ENCODE data around the gene DIABLO.

Gene DIABLO

GRCh38 chr12:122171399-122171798 is 54.5 kb downstream of the DIABLO start:
- no peak for TF ChIP-seq CTCF (IDR thresholded peaks at IDR 0.05; ENCODE audit: low read depth, low read length)
- H3K9me3 ChIP-seq: no peaks in the 10 kb centered on the region; the same call in 1 of the 2 replicates
- no peak for DNase-seq
- H3K4me1 ChIP-seq: no peaks in the 10 kb centered on the region
- no peaks in the 10 kb centered on the region for H3K36me3 ChIP-seq
- no peaks in the 10 kb centered on the region for H3K27me3 ChIP-seq
- no peak overlapping the region for H3K4me3 ChIP-seq (ENCODE audit: low read depth, low read length)

- Histone ChIP-seq H3K4me3 (ENCODE audit: low read depth, low read length) (no peak overlapping the region), H3K9me3 (no peaks in the 10 kb centered on the region; the same call in 1 of the 2 replicates), H3K27me3 (no peaks in the 10 kb centered on the region), H3K36me3 (no peaks in the 10 kb centered on the region), H3K4me1 (no peaks in the 10 kb centered on the region)
- TF ChIP-seq CTCF (IDR thresholded peaks at IDR 0.05; ENCODE audit: low read depth, low read length): no peak
- DNase-seq: no peak
Measured at GRCh38 chr12:122168492-122168891, 57.4 kb downstream of the DIABLO start.

- no peak for TF ChIP-seq CTCF (IDR thresholded peaks at IDR 0.05; ENCODE audit: low read depth, low read length)
- H3K27me3 ChIP-seq: no peaks in the 10 kb centered on the region
- no peak for DNase-seq
- H3K4me3 ChIP-seq (ENCODE audit: low read depth, low read length): no peak overlapping the region
- H3K9me3 ChIP-seq: no peaks in the 10 kb centered on the region; the same call in 1 of the 2 replicates
- H3K36me3 ChIP-seq: no peaks in the 10 kb centered on the region
- no peaks in the 10 kb centered on the region for H3K4me1 ChIP-seq
Measured at GRCh38 chr12:122167356-122167925, 58.4 kb downstream of the DIABLO start.

GRCh38 chr12:122166422-122167349 is 59.2 kb downstream of the DIABLO start:
- H3K4me3 ChIP-seq (ENCODE audit: low read depth, low read length): no peak overlapping the region
- DNase-seq: no peak
- H3K27me3 ChIP-seq: no peaks in the 10 kb centered on the region
- no peaks in the 10 kb centered on the region for H3K36me3 ChIP-seq
- H3K4me1 ChIP-seq: no peaks in the 10 kb centered on the region
- no peak for TF ChIP-seq CTCF (IDR thresholded peaks at IDR 0.05; ENCODE audit: low read depth, low read length)
- no peaks in the 10 kb centered on the region; the same call in 1 of the 2 replicates for H3K9me3 ChIP-seq

- DNase-seq: no peak
- no peak for TF ChIP-seq CTCF (IDR thresholded peaks at IDR 0.05; ENCODE audit: low read depth, low read length)
- H3K36me3 ChIP-seq: no peaks in the 10 kb centered on the region
- no peaks in the 10 kb centered on the region for H3K4me1 ChIP-seq
- no peaks in the 10 kb centered on the region for H3K27me3 ChIP-seq
- H3K4me3 ChIP-seq (ENCODE audit: low read depth, low read length): no peak overlapping the region
- no peaks in the 10 kb centered on the region for H3K9me3 ChIP-seq
Measured at GRCh38 chr12:122162976-122163375, 62.9 kb downstream of the DIABLO start.

- TF ChIP-seq CTCF (IDR thresholded peaks at IDR 0.05; ENCODE audit: low read depth, low read length): no peak
- H3K36me3 ChIP-seq: no peaks in the 10 kb centered on the region
- no peak for DNase-seq
- H3K4me3 ChIP-seq (ENCODE audit: low read depth, low read length): no peak overlapping the region
- H3K27me3 ChIP-seq: no peaks in the 10 kb centered on the region
- no peaks in the 10 kb centered on the region for H3K9me3 ChIP-seq
- H3K4me1 ChIP-seq: no peaks in the 10 kb centered on the region
Measured at GRCh38 chr12:122161682-122162081, 64.2 kb downstream of the DIABLO start.

Data from BE2C (cell line).